GM12878 (cell line): Measurements from ENCODE around the gene TRIM45. TPM values are rescaled to one million over a fixed set of nuclear protein-coding genes. Genes with fewer than 3 reads are reported as not detected.

ENCODE experiments used
- ATAC-seq: fragments of 200-7000 bp; cut with Tn5 transposase; 3 replicates; pipeline ENCODE4 v1.9.1; 2020; ENCODE audit warnings: mild to moderate bottlenecking, moderate library complexity
- BruUV-seq: library from RNA; stranded (reverse); fragments of 400-500 nt; replicated peaks from 2 replicates; lab custom pipeline; 2021; lab: Mats Ljungman, UMichigan
- CTCF ChIA-PET: fragments of 300-600 bp; sonication (Branson Sonifier 250); formaldehyde crosslinking; extraction: SDS; loops from one replicate; lab custom pipeline; 2021; ENCODE audit warnings: inconsistent platforms; lab: Yijun Ruan, JAX
- POLR2A ChIA-PET: fragments of 350-600 bp; formaldehyde crosslinking; extraction: SDS; loops from one replicate; lab custom pipeline; 2021; ENCODE audit warnings: inconsistent platforms; lab: Charles Lee
- RAD21 ChIA-PET: fragments of 300-600 bp; sonication (Branson Sonifier 250); formaldehyde crosslinking; loops from one replicate; lab custom pipeline; 2023; ENCODE audit warnings: antibody characterized with exemption; ENCODE audit not compliant: unreplicated experiment; lab: Charles Lee
- SMC1A ChIA-PET: fragments of 300-600 bp; sonication (Branson Sonifier 250); formaldehyde crosslinking; loops from one replicate; lab custom pipeline; 2023; ENCODE audit not compliant: unreplicated experiment, uncharacterized antibody; lab: Charles Lee
- DNase-seq: peaks from one replicate; pipeline ENCODE4 v3.0.0-alpha.2; 2011; ENCODE audit warnings: low read depth, low spot score
- FAIRE-seq: peaks from 3 replicates; lab custom pipeline; 2011; peaks lifted over from hg19 to GRCh38; lab: Jason Lieb, UNC
- H2AFZ ChIP-seq: 2 replicates; pipeline ENCODE4 v1.6.0; 2011; ENCODE audit warnings: low read depth, low read length, control low read depth; ENCODE audit not compliant: control insufficient read depth
- H3K27ac ChIP-seq: 2 replicates; pipeline ENCODE4 v1.5.1; 2011; ENCODE audit warnings: control low read depth; ENCODE audit not compliant: control insufficient read depth, insufficient read depth
- H3K27me3 ChIP-seq, 2 experiments: replicated peaks in 1 of 2; 2 replicates each; pipeline versions ENCODE4 v1.6.0 to v1.6.1; 2011; ENCODE audit warnings: low read length in 1 of 2; ENCODE audit not compliant: control insufficient read depth in 2 of 2, insufficient read depth in 2 of 2
- H3K36me3 ChIP-seq, 2 experiments: 2 replicates each; pipeline ENCODE4 v1.5.1; 2011; ENCODE audit warnings: low read length in 1 of 2; ENCODE audit not compliant: control insufficient read depth in 2 of 2, insufficient read depth in 2 of 2
- H3K4me1 ChIP-seq: 2 replicates; pipeline ENCODE4 v1.6.1; 2011; ENCODE audit warnings: mild to moderate bottlenecking, low read length, moderate library complexity, mixed read lengths; ENCODE audit not compliant: control insufficient read depth, insufficient read depth
- H3K4me2 ChIP-seq: 2 replicates; pipeline ENCODE4 v1.6.0; 2011; ENCODE audit warnings: control low read depth; ENCODE audit not compliant: control insufficient read depth, insufficient read depth
- H3K4me3 ChIP-seq: fragments of 200-600 bp; sonication (generic); 2 replicates; pipeline ENCODE4 v1.5.1; 2016
- H3K79me2 ChIP-seq: 2 replicates; pipeline ENCODE4 v1.6.0; 2011; ENCODE audit warnings: low read length; ENCODE audit not compliant: control insufficient read depth, insufficient read depth
- H3K9ac ChIP-seq: 2 replicates; pipeline ENCODE4 v1.8.0; 2011; ENCODE audit warnings: low read length, control low read depth, mixed read lengths; ENCODE audit not compliant: control insufficient read depth, insufficient read depth
- H3K9me3 ChIP-seq: replicated peaks from 3 replicates; pipeline ENCODE4 v1.5.1; 2011; ENCODE audit warnings: mild to moderate bottlenecking, low read length; ENCODE audit not compliant: control insufficient read depth, insufficient read depth
- H4K20me1 ChIP-seq: 2 replicates; pipeline ENCODE4 v1.6.0; 2011; ENCODE audit not compliant: control insufficient read depth, insufficient read depth
- BCL3 ChIP-seq: IDR thresholded peaks from 2 replicates; pipeline ENCODE4 v1.6.1; 2011; ENCODE audit warnings: borderline replicate concordance, low read depth, mild to moderate bottlenecking, moderate library complexity, low read length; ENCODE audit not compliant: insufficient read depth, poor library complexity, severe bottlenecking
- MTA2 ChIP-seq: fragments of 450-650 bp; IDR thresholded peaks from 2 replicates; pipeline ENCODE4 v1.6.1; 2016; ENCODE audit warnings: low read depth, mild to moderate bottlenecking, moderate library complexity
- MYC ChIP-seq: IDR thresholded peaks from 2 replicates; pipeline ENCODE4 v1.6.1; 2011; ENCODE audit warnings: mild to moderate bottlenecking, low read length, moderate library complexity, inconsistent platforms; ENCODE audit not compliant: insufficient read depth, insufficient replicate concordance, insufficient read length, severe bottlenecking
- RELB ChIP-seq: fragments of 450-650 bp; IDR thresholded peaks from 2 replicates; pipeline ENCODE4 v1.6.1; 2017; ENCODE audit warnings: low read depth, mild to moderate bottlenecking, moderate library complexity
- TARDBP ChIP-seq: IDR thresholded peaks from 2 replicates; pipeline ENCODE4 v1.6.1; 2016; ENCODE audit warnings: borderline replicate concordance
- TBL1XR1 ChIP-seq: IDR thresholded peaks from 2 replicates; pipeline ENCODE4 v1.6.1; 2012; ENCODE audit warnings: low read depth, low read length, improper control_type of control experiment
- ZZZ3 ChIP-seq: IDR thresholded peaks from 2 replicates; pipeline ENCODE4 v1.6.1; 2011; ENCODE audit warnings: low read depth; ENCODE audit not compliant: control insufficient read depth, insufficient read length
- WGBS: methylation state at CpG from one replicate; pipeline ENCODE4 v1.1.6; 2016; ENCODE audit warnings: low lambda C conversion rate; ENCODE audit not compliant: insufficient replicate concordance, insufficient coverage; ENCODE audit errors: missing lambda C conversion rate; 5-methylcytosine and 5-hydroxymethylcytosine counted together
- in situ Hi-C: fragments of 300-500 bp; cut with MboI; formaldehyde crosslinking; loops from 9 replicates; pipeline ENCODE4 v1.14.3; 2018; ENCODE audit warnings: mixed read lengths
- intact Hi-C: fragments of 100-400 bp; cut with micrococcal nuclease; formaldehyde crosslinking; loops from one replicate; pipeline ENCODE4 v1.14.2; 2022; ENCODE audit not compliant: unreplicated experiment
- polyA plus RNA-seq, 11 experiments: library from polyadenylated mRNA; depleted of rRNA in 4 of 11; unstranded in 6 of 11; stranded (reverse) in 5 of 11; fragments of >200 nt; fragmentation: Nextera tagmentation in 4 of 11; fragmentation: Illumina TruSeq in 1 of 11; extraction: Ambion mirVana in 4 of 11; extraction: Trizol in 1 of 11; gene quantifications; 1 replicate in 1 of 11; 2 replicates in 10 of 11; pipeline versions ENCODE4 v1.2.1 to v1.2.3, GENCODE V29; 2011 to 2016; ENCODE audit warnings: inconsistent platforms in 2 of 11, missing spikeins in 2 of 11, low read depth in 1 of 11
- total RNA-seq, 4 experiments: library from RNA; depleted of rRNA in 3 of 4; stranded (reverse); fragments of >200 nt in 3 of 4; fragmentation: Illumina TruSeq in 1 of 4; extraction: Trizol in 1 of 4; gene quantifications; 2 replicates each; pipeline versions ENCODE4 v1.2.1 to v1.2.3, GENCODE V29; 2013 to 2021

The TRIM45 gene
- total and polyA plus RNA-seq, 10 of the 15 experiments (the other 5 are each of a cell fraction or from before 2014, with no cell fraction given): 0.31 to 0.86 (median 0.46) TPM

DNA sequence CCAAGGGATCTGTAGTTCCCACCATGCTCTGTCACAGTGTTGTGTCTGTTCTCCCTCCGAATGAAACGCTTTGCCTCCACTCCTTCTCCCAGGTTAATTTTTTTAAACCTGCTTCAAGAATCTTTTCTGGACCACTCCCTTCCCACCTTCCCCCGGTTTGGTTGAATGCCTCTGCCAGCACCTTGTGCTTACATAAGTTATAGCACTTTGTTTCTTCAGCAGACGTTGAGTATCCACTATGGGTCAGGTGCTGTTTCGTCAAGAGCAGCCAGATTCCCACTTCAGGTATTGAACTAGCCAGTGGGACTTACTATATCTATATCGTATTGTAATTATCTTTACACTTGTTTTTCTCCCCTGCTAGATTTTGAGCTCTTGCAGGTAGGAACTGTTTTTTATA, 33.9 kb downstream of the TRIM45 start:
- WGBS: 99% methylated on average over 6 of the region's 6 CpGs
- no peaks in the 10 kb centered on the region for H3K4me1 ChIP-seq
- in situ Hi-C loops (no loop called here), intact Hi-C loops (no loop called here)
- TF ChIP-seq TARDBP (no peak), ZZZ3 (no peak), BCL3 (no peak), RELB (no peak), TBL1XR1 (no peak), MTA2 (no peak), MYC (no peak)
- H3K27ac ChIP-seq: no peak overlapping the region
- H3K27me3 ChIP-seq: no peaks in the 10 kb centered on the region
- POLR2A ChIA-PET: no interaction called here
- DNase-seq (no peak), FAIRE-seq (no peak), ATAC-seq (no peak)
- SMC1A ChIA-PET: interaction anchor here (1.5 kb wide), 1 partner anchor 20 kb away, joined by 3 read pairs; no protein-coding TSS in a partner anchor
- H3K36me3 ChIP-seq: peaks cover 9 to 43% of the 10 kb centered on the region in 2 experiments
- no peaks in the 10 kb centered on the region for H4K20me1 ChIP-seq
- no peak overlapping the region for H2AFZ ChIP-seq
- H3K4me3 ChIP-seq: no peak overlapping the region
- no peaks in the 10 kb centered on the region for H3K79me2 ChIP-seq
- H3K9ac ChIP-seq: no peak overlapping the region
- no TSS peak for BruUV-seq
- no peak overlapping the region for H3K4me2 ChIP-seq
- no peaks in the 10 kb centered on the region for H3K9me3 ChIP-seq
- RAD21 ChIA-PET: no interaction called here
- CTCF ChIA-PET: interaction anchor here (1.2 to 3.8 kb wide), 2 partner anchors 20 to 41 kb away, joined by 5 to 22 read pairs; no protein-coding TSS in a partner anchor
